NB4 (cell line): ENCODE results near the gene ZNF407.

Source experiments
- CTCF ChIP-seq: IDR thresholded peaks from one replicate; pipeline ENCODE4 v1.5.1; 2012; ENCODE audit warnings: low read depth, low read length
- MAX ChIP-seq: IDR thresholded peaks from 2 replicates; pipeline ENCODE4 v1.6.1; 2011; ENCODE audit warnings: low read depth, low read length
- MYC ChIP-seq: IDR thresholded peaks from 2 replicates; pipeline ENCODE4 v1.6.1; 2011; ENCODE audit warnings: low read depth, low read length
- POLR2A ChIP-seq: IDR thresholded peaks from 2 replicates; pipeline ENCODE4 v1.6.1; 2011; ENCODE audit warnings: mild to moderate bottlenecking; ENCODE audit not compliant: insufficient read length; ENCODE audit errors: extremely low read depth

- no peak for TF ChIP-seq POLR2A
- no peak for TF ChIP-seq CTCF
- TF ChIP-seq MAX = no peak
- no peak for TF ChIP-seq MYC
These were observed 234.7 kb downstream of the ZNF407 start for GRCh38 chr18:74832381-74832780.
